G401.6 (cell line): ENCODE results near the gene ATXN10.
"Not testable (repeated sequence)": the region's sequence is repeated elsewhere in the genome, so short reads cannot be mapped to it uniquely, and the experiment has no call there.

Experiments
- FAIRE-seq: peaks from 2 replicates; lab custom pipeline; 2012; peaks lifted over from hg19 to GRCh38; lab: Jason Lieb, UNC

Gene ATXN10, protein sequence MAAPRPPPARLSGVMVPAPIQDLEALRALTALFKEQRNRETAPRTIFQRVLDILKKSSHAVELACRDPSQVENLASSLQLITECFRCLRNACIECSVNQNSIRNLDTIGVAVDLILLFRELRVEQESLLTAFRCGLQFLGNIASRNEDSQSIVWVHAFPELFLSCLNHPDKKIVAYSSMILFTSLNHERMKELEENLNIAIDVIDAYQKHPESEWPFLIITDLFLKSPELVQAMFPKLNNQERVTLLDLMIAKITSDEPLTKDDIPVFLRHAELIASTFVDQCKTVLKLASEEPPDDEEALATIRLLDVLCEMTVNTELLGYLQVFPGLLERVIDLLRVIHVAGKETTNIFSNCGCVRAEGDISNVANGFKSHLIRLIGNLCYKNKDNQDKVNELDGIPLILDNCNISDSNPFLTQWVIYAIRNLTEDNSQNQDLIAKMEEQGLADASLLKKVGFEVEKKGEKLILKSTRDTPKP

DNA sequence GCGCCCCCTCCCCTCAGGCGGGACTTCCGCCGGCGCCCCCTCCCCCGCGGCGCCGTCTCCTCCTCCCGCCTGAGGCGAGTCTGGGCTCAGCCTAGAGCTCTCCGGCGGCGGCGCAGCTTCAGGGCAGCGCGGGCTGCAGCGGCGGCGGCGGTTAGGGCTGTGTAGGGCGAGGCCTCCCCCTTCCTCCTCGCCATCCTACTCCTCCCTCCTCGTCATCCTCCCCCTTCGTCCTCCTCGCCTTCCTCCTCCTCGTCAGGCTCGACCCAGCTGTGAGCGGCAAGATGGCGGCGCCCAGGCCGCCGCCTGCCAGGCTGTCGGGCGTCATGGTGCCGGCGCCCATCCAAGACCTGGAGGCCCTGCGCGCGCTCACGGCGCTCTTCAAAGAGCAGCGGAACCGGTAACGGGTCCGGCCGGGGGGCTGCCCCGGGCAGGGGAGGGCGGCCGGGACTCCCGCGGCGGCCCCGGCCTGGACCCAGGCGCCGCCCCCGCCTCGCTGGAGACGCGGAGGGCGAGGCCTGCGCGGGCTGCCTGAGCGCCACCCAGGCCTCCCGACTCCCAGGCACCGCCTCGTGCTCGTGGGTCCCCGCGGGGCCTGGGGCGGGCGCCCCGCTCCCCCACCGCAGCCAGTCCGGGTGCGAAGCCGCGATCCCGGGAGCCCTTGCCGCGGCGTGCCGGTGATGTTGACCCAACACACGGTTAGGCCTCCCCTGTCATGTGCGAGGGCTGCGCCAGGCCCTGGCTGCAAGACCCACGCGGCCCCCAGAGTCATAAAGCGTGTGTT, at the start of gene ATXN10:
ATXN10 (plus strand) TSS at position 52 of the 781 bp plus-strand sequence; CDS start at position 282, 230 bp downstream.
- FAIRE-seq: no peak

DNA sequence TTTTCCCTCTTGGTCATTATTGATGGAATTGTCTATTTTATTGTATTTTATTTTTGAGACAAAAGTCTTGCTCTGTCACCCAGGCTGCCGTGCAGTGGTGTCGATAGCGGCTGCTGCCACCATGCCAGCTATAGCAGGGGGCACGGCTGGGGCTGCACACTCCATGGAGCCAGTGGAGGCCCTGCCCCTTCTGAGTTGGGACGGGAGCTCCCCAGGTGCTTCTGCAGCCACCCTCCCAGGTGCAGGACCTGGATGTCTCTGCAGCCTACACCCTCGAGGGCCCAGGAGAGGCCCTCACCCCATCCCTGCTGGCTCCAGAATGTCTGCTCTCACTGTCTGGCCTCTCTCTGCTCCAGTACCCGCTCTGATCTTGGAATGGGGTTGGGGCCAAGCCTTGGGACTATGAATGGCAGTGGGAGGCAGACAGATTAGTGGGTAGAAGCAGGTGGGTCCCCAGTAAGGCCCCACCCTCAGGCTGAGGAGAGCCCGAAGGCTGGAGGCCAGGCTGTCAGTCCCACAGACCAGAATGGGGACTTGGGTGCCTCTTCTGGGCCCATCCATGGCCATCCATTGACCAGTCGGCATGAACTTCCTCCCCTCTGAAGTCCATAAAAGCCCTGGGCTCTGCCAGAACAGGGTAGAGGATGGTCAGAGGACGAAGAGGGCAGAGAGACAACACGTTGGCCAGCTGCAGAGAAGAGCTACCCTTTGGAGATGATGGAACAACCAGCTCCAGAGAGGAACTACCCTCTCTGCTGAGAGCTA, 49.6 kb upstream of the ATXN10 start:
- no peak for FAIRE-seq

DNA sequence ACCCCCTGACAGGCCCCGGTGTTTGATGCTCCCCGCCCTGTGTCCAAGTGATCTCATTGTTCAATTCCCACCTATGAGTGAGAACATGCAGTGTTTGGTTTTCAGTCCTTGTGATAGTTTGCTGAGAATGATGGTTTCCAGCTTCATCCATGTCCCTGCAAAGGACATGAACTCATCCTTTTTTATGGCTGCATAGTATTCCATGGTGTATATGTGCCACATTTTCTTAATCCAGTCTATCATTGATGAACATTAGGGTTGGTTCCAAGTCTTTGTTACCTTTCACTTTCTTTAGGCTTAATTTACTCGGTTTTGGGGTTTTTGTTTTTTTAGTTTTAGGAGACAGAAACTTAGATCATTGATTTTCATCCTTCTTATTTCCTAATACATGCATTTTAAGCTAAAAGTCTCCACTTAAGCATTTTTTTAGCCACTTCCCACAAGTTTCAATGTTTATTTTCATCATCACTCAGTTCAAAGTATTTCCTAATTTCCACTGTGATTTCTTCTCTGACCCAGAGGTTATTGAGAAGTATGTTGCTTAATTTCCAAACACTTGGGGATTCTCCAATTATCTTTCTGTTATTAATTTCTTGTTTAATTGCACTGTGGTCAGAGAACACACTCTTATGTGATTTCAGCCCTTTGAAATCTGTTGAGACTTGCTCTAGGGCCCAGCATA, 48.0 kb upstream of the ATXN10 start:
- not testable (repeated sequence) for FAIRE-seq

DNA sequence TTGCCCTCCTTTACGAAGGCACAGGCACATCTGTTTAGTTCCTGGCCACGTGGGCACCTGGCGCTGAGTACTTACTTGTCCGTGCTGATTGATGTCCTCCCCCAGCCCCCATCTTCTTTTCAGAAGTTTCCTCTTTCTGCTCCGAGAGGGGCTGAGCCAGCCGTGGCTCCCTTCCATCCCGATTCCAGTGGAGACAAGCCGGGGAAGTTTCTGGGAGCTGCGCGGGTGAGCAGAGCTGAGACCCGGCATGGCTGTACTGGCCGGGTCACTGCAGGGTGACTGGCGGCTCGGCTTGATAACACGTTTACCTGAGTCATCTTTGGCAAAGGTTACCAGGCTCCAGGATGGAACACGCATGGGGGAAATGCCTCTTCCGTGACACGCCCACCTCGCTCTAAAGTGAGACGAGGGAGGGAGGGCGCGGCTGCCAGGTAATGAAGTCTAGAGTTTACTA, 45.4 kb upstream of the ATXN10 start:
- no peak for FAIRE-seq

DNA sequence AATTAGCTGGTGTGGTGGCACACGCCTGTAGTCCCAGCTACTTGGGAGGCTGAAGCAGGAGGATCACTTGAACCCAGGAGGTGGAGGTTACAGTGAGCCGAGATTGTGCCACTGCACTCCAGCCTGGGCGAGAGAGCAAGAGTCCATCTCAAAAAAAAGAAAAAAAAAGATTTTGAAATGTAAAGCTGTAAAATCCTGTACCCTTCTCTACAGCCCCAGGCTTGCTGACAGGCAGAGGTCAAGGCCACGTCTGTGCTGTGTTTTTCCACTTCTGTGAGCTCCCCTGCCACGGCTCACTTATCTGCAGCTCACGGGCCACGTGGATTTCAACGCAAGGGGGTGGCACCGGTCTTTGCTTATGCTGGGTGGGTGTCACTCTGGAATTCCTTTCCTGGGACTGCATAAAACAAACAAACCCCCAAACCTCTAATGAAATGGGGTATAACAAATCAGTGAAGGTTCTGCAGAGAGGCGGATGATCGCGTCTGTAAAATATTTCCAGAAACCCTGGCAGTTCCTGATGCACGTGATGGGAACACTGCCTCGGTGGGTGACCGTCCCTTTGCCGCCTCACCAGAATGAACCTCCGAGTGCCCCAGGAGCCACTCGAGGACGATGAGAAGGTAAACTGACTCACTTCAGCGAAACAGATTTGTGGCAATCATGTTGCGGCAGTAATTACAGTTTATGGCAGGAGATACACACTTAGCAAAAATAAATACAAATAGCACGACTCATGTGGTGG, 44.0 kb upstream of the ATXN10 start:
- FAIRE-seq: no peak

DNA sequence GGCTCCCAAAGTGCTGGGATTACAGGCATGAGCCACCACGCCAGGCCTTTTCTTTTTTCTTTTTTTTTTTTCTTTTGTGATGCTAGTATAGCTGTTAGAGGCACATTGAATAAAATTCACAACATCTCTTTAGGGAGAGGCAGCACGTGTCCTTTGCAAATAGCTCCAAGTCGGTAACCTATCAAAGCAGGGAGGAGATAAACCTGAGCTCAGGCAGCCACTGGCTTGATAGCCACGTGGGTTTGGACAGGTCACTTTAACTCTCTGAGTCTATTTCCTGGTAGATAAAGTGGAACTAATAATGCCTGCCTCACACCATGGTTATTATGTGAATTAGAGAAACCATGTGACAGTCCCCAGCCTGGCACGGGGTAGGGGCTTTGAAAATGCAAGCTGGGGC, 43.1 kb upstream of the ATXN10 start:
- FAIRE-seq: no peak

DNA sequence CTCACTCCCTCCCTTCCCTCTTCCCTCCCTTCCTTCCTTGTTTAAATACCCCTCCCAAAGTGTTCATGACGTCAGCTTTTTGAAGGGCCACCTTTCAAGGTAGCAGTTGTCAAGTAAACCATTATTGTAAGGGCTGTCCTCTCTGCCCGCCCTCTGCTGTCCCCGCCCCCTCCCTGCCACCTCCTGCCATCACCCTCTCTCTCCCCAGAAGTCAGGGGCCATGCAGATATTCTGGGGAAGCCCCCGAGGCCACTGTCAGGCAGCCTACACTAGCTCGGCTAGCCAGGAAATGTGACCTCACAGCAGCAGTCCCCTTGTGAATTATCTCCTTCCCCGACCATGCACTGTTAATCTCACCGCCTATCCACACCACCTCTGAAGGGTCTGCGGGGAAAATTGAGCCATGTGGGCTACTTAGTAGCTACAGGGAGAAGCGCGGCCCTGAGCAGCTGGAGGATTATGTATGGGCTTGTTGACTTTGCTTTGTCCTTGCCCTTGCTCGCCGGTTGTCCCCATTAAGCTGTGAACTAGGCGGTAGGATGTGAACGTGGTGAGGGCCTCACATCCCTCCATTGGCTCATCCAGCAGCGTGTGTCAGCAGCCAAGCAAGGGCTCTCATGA, 42.1 kb upstream of the ATXN10 start:
- FAIRE-seq: no peak

DNA sequence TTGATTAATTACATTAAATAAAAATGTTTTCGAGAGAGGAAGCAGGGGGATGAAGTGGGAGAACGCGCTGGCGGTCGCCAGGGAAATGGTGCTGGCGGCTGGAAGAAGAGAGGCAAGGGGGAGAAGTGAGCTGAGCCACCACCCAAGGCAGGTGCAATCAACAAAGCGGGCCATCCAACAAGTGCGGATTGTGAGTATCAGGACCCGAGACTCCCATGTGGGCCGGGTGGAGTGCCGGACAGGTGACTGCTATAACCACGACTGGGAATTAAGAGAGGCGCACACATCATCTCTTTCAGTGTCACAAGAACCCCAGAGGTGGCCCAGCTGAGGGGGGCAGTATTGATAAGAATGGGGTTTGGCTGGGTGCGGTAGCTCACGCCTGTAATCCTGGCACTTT, 41.2 kb upstream of the ATXN10 start:
- FAIRE-seq: no peak

DNA sequence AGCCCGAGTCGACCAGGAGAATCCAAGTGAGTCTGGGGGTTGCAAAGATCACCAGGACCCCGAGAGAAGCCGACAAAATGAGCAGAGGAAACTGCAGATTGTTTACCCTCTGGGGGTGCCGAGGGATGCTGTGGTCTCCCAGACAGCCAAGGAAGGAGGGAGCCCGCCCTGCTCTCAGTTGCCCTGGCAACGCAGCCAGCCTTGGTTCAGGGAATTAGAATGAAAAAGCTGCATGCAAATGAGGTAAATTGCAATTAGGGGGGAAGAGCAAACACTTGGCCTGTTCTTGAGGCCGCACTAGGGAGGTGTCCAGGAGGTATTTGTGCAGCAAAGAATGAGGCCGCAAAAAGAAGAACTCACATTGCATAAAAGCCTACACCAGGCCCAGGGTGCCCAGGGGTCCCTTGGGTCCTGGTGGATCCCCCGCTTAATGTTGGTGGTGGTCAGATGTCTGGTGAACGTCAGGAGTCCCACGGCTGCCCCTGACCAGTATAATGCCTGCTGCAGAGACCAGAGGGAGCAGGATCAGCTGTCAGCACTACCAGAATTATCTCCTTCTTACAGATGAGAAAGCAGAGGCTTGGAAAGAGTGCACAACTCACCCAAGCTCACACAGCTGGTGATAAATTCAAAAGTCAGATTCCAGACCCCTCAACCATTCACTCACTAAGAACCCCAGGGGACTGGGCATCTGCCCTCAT, 40.3 kb upstream of the ATXN10 start:
- FAIRE-seq: no peak

DNA sequence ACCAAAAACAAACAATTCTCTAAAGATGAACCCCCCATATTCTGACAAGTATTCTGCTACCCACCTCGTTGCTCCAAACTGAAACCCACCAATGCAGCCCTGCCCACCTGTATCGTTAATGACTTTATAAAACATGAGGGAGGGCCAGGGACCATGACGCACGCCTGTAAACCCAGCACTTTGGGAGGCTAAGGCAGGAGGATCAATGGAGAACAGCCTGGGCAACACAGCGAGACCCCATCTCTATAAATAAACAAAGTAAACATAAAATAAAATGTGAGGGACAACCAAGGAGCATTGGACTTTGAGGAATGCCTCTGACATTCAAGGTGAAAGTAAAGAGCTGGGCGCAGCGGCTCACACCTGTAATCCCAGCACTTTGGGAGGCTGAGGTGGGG, 39.8 kb upstream of the ATXN10 start:
- FAIRE-seq: no peak

DNA sequence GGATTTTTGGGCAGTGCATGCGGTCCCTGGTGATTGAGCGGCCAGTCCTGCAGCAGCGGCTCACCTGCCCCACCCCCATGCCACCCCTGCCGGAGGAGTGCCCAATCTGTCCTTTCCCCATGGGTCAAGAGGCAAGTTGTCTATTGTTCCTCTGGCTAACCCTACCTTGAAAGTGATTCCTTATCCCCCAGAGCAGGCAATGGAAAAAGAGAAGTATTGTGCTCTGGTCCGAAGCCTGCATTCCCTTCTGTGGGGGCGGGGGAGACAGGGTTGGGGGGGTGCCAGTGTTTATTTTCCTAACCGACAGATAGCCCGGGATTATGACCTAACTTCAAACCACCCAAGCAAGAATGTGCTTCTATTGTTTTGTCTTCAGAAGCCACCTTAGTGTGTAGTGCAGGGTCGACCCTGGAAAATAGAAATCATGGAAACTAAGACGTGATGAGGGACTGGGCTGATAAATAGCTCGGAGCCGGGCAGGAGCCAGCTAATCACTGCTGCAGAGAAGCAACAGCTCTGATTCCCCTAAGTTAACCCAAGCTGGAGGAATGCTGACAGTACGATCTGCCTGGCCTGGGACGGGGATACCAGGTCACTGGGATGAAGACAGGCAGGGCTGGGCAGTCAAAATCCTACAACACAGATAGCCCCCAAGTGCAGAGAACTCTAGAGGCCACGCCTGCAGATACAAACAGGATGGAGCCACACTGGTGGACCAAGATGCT, 38.7 kb upstream of the ATXN10 start:
- no peak for FAIRE-seq

DNA sequence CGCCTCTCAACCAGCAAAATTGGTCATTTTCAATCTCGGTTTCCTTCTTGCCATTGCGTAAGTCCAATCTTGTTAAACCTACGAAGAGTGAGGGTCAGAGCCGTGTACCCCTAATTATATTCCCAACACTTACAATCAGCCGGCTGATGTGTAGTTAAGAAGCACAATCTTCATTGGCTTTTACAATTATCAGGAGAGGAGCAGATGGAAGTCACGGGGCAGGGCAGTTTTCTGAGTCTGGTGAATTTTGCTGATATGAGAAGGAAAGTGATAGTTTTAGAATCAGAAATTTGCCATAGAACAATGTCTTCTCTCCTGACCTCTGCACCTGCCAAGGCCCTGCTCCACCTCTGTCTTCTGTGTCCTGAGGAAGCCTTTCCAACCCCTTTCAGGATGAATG, 35.0 kb upstream of the ATXN10 start:
- FAIRE-seq: no peak

DNA sequence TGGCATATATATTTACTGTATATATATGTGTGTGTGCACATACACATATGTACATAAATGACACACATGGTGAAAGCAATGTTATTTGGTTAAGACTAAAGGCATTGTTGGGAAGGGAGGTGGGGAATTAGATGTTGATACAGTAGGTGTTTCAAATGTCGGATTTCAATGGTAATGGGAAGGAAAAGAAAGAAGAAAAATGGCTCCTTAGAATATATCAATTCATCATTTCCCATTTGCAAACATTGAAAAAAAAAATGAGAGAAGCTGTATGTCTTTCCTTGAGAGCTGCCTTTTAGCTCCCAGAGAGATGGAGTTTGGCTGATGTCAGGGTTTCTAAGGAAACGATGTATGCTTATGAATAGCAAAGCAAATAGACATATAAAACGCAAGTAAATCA, 33.4 kb upstream of the ATXN10 start:
- no peak for FAIRE-seq

DNA sequence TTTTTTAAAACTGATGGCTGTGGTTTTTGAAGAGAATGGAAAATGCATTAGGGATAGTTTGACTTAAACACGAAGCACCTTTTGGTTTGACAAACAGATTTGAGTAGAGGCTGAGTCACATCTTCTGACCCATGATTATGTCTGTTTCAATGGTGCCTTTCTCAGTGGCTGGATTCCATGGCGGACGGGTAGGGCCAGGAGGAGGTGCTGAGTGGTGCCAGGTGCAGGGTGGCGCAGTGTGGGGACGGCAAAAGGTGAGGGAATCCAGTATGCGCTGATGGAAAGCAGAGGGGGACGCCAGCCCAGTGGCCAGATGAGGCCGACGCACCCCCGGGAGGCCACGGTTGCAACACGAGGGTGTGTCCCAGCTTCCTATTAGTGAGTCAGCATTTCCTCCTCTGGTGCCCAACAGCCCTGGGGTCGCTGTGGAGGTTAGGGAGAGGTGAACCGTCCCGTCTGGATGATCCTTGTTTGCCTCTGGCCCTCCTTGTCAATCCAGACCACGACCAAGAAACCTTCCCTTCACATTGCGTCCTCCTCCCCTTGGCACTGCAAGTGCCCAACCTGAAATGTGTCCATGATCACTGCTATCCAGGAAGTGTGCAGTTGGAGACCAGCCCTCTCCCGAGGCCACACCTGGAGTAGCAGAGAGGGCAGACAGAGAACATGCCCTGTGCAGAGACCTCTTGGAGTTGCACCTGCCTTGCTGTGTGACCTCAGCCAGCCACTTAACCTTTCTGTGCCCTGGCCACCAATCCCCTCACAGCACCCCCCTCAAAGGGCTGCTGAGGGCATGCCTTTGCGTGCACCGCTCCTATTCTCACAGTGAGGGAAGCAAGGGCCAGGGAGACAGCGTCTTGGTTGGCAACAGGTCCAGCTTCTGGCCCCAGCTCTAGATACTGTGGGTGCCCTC, 32.5 kb upstream of the ATXN10 start:
- FAIRE-seq: no peak

DNA sequence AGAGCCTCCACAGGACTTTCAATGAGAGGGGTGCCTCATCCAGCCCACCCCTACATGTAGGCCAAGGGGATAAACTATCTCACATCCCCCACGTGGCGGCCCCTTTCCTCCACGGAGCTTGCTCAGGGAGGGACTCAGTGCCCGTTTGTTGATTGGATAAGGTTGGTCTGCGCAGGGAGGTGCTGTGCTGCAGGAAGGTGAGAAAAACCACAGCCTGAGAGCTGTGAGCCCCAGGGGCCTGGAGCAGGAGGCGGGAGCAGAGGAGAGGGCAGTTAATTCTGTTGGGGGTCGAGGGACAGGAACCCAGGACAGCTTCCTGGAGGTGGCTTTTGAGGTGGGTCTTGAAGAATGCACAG, 31.9 kb upstream of the ATXN10 start:
- no peak for FAIRE-seq

DNA sequence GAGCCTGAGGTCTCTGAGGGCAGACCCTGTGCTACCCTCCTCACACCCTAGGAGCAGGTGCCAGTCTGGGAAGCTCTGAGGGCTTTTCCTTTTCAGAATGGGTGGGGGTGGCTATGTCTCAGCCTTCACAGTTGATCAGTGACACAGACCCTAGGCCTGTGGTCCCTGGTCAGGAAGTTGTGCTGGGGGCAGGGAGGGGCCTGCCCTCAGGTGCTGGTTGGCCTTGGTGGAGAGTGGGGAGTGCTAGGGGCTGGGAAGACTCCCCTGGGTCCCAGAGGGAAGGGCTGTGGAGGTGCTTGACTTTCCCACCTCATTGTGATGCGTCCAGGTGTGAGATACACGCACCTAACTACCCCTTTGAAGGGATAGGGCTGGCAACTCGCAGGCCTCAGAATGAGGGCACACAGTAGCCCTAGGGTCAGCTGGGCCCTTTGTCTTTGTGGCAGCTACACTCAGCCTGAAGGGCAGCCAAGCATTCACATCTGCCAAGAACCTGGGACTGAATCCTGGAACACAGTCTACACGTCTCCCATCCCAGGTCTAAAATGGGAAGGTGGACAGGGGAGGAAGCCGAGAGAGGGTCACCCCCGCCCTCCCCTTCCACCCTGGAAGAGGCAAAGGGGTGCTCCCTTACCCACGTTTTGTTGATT, 31.2 kb upstream of the ATXN10 start:
- no peak for FAIRE-seq

DNA sequence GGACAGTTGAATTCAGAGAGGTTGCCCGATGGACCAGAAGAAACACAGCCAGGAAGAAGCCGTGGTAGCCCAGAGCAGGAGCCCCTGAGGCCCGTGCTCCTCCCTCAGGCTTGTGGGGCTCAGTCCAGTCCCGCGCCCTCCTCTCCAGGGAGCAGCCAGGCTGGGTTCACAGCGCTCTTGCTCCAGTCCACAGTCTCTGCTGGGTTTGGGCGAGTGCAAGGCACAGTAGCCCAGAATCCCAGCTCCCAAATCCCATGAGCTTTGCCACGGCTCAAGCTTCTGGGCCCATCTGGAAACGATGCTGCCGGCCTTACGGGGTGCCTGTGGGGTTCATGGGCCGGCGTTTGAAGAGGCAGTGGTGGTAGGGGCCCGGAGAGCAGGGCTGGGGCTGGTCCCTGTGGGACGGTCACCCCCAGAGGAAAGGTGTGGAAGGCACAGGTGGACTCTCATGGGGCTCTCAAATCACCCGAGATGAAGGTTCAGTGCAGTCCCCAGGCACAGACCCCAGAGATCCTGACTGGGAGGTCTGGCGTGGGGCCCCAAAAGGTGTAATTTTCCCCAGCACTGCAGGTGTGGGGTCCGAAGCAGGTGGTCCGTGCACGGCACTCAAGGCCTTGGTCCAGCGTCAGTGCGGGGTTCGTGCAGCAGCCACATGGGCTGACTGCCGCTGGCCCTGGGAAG, 30.6 kb upstream of the ATXN10 start:
- FAIRE-seq: no peak
